PC-3 (cell line): Measurements from ENCODE around the gene WDR27. TPM values are rescaled to one million over a fixed set of nuclear protein-coding genes. Genes with fewer than 3 reads are reported as not detected.

Experiments used
- ATAC-seq: fragments of 200-7000 bp; cut with Tn5 transposase; 2 replicates; pipeline ENCODE4 v1.9.1; 2020; ENCODE audit warnings: mild to moderate bottlenecking, moderate library complexity
- BruUV-seq: library from RNA; stranded (reverse); fragments of 400-500 nt; replicated peaks from 2 replicates; lab custom pipeline; 2021; lab: Mats Ljungman, UMichigan
- CTCF ChIA-PET: fragments of 300-600 bp; sonication (Branson Sonifier 250); formaldehyde crosslinking; loops from one replicate; lab custom pipeline; 2022; ENCODE audit warnings: antibody characterized with exemption; lab: Charles Lee
- POLR2A ChIA-PET: fragments of 300-600 bp; sonication (Branson Sonifier 250); formaldehyde crosslinking; loops from one replicate; lab custom pipeline; 2022; ENCODE audit warnings: antibody characterized with exemption; ENCODE audit not compliant: unreplicated experiment; lab: Charles Lee
- DNase-seq: peaks from one replicate; pipeline ENCODE4 v3.0.0-alpha.2; 2015
- H2AFZ ChIP-seq: fragments of 300-600 bp; sonication (generic); 2 replicates; pipeline ENCODE4 v1.6.0; 2016; ENCODE audit warnings: antibody characterized with exemption, low read length
- H3F3A ChIP-seq: fragments of 300-600 bp; sonication (generic); one replicate; pipeline ENCODE4 v1.6.0; 2017; ENCODE audit warnings: antibody characterized with exemption, low read length, control low read depth, mild to moderate bottlenecking; ENCODE audit not compliant: unreplicated experiment
- H3K27ac ChIP-seq: fragments of 300-600 bp; sonication (generic); 2 replicates; pipeline ENCODE4 v1.5.1; 2016; ENCODE audit warnings: mild to moderate bottlenecking, low read length
- H3K27me3 ChIP-seq: fragments of 300-600 bp; sonication (generic); 2 replicates; pipeline ENCODE4 v1.6.1; 2016; ENCODE audit warnings: low read length, mixed read lengths
- H3K36me3 ChIP-seq: fragments of 300-600 bp; sonication (generic); 2 replicates; pipeline ENCODE4 v1.6.1; 2016; ENCODE audit warnings: low read depth, mixed run types, low read length, mixed read lengths
- H3K4me1 ChIP-seq: fragments of 300-600 bp; sonication (generic); 2 replicates; pipeline ENCODE4 v1.5.1; 2016; ENCODE audit warnings: low read length; ENCODE audit not compliant: insufficient read depth
- H3K4me2 ChIP-seq: fragments of 300-600 bp; sonication (generic); 2 replicates; pipeline ENCODE4 v1.6.0; 2016; ENCODE audit warnings: low read length
- H3K4me3 ChIP-seq: fragments of 300-600 bp; sonication (generic); 2 replicates; pipeline ENCODE4 v1.5.1; 2016; ENCODE audit warnings: mild to moderate bottlenecking, low read length, mixed read lengths
- H3K79me2 ChIP-seq: fragments of 300-600 bp; sonication (generic); 2 replicates; pipeline ENCODE4 v1.6.1; 2017; ENCODE audit warnings: low read length, mixed read lengths
- H3K9ac ChIP-seq: fragments of 300-600 bp; sonication (generic); 2 replicates; pipeline ENCODE4 v1.6.0; 2016; ENCODE audit warnings: mild to moderate bottlenecking, low read length
- H3K9me2 ChIP-seq: fragments of 300-600 bp; sonication (generic); replicated peaks from 2 replicates; pipeline ENCODE4 v1.6.1; 2016; ENCODE audit warnings: mixed run types, low read length, mixed read lengths
- H3K9me3 ChIP-seq: fragments of 300-600 bp; sonication (generic); 2 replicates; pipeline ENCODE4 v1.6.1; 2016; ENCODE audit warnings: low read length, mixed read lengths
- H4K20me1 ChIP-seq: fragments of 300-600 bp; sonication (generic); 2 replicates; pipeline ENCODE4 v1.6.1; 2016; ENCODE audit warnings: low read length, mixed read lengths
- CTCF ChIP-seq: fragments of 300-600 bp; sonication (generic); conservative IDR thresholded peaks from 2 replicates; pipeline ENCODE4 v1.5.1; 2017; ENCODE audit warnings: antibody characterized with exemption, low read depth, mild to moderate bottlenecking, low read length
- EZH2 ChIP-seq: fragments of 300-600 bp; sonication (generic); IDR thresholded peaks from one replicate; pipeline ENCODE4 v1.6.1; 2017; ENCODE audit warnings: antibody characterized with exemption, mild to moderate bottlenecking, low read length; ENCODE audit not compliant: unreplicated experiment
- EZH2phosphoT487 ChIP-seq: fragments of 300-600 bp; sonication (generic); IDR thresholded peaks from 2 replicates; pipeline ENCODE4 v1.6.1; 2018; ENCODE audit warnings: mild to moderate bottlenecking, antibody characterized with exemption, low read length, borderline replicate concordance
- intact Hi-C: fragments of 100-400 bp; cut with micrococcal nuclease; formaldehyde crosslinking; loops from 2 replicates; pipeline ENCODE4 v1.9.0; 2023
- total RNA-seq: library from RNA; depleted of rRNA; stranded (reverse); fragments of >200 nt; gene quantifications from 2 replicates; pipeline ENCODE4 v1.2.3, GENCODE V29; 2014

The WDR27 gene
- total RNA-seq, 1 experiment from 2014 or later: 20.0 TPM

- no peaks in the 10 kb centered on the region for H3K79me2 ChIP-seq
- 0 out of 2 replicates have a peak, but pooled peaks cover 6% of the 10 kb centered on the region for H3K9me3 ChIP-seq
- H3K9me2 ChIP-seq: no peaks in the 10 kb centered on the region
- H3K4me3 ChIP-seq: no peak overlapping the region
- H3K4me2 ChIP-seq: 0 out of 2 replicates have a peak overlapping the region, but pooled peaks have one; percentile 15
- no peaks in the 10 kb centered on the region for H3K36me3 ChIP-seq
- no peak for TF ChIP-seq EZH2phosphoT487
- TF ChIP-seq CTCF: no peak
- no peak for TF ChIP-seq EZH2
- peak; percentile 73 for ATAC-seq
- H4K20me1 ChIP-seq: no peaks in the 10 kb centered on the region
- no TSS peak for BruUV-seq
- no peaks in the 10 kb centered on the region for H3F3A ChIP-seq
- intact Hi-C loops: loop anchor here (5.0 kb wide), 1 partner anchor 36 kb away; no protein-coding TSS in a partner anchor
- no peak overlapping the region for H3K27ac ChIP-seq
- H3K9ac ChIP-seq: no peak overlapping the region
- ChIA-PET CTCF (no interaction called here), POLR2A (no interaction called here)
- peaks cover 12% of the 10 kb centered on the region for H3K4me1 ChIP-seq
- H2AFZ ChIP-seq: no peak overlapping the region
- DNase-seq: peak; percentile 69
- no peaks in the 10 kb centered on the region for H3K27me3 ChIP-seq
Measured at GRCh38 chr6:169536446-169537170, 165.2 kb downstream of the WDR27 start.

GRCh38 chr6:169534039-169534421 lies 167.8 kb downstream of the WDR27 start:
- H3K27me3 ChIP-seq: no peaks in the 10 kb centered on the region
- peaks cover 26% of the 10 kb centered on the region for H3K4me1 ChIP-seq
- DNase-seq (no peak), ATAC-seq (no peak)
- no peak for TF ChIP-seq EZH2
- no peak for TF ChIP-seq EZH2phosphoT487
- TF ChIP-seq CTCF: no peak
- intact Hi-C loops: loop anchor here (5.0 kb wide), 1 partner anchor 83 kb away; no protein-coding TSS in a partner anchor
- POLR2A ChIA-PET: no interaction called here
- no peaks in the 10 kb centered on the region for H3K9me2 ChIP-seq
- no peaks in the 10 kb centered on the region for H3K79me2 ChIP-seq
- no peak overlapping the region for H3K27ac ChIP-seq
- H3F3A ChIP-seq: no peaks in the 10 kb centered on the region
- H3K9me3 ChIP-seq: 0 out of 2 replicates have a peak, but pooled peaks cover 6% of the 10 kb centered on the region
- no peak overlapping the region for H3K4me2 ChIP-seq
- no TSS peak for BruUV-seq
- H4K20me1 ChIP-seq: no peaks in the 10 kb centered on the region
- no peaks in the 10 kb centered on the region for H3K36me3 ChIP-seq
- H3K4me3 ChIP-seq: no peak overlapping the region
- H3K9ac ChIP-seq: no peak overlapping the region
- H2AFZ ChIP-seq: no peak overlapping the region
- CTCF ChIA-PET: no interaction called here
